Measurements from ENCODE around the gene PTOV1.

PTOV1 gene

DNA sequence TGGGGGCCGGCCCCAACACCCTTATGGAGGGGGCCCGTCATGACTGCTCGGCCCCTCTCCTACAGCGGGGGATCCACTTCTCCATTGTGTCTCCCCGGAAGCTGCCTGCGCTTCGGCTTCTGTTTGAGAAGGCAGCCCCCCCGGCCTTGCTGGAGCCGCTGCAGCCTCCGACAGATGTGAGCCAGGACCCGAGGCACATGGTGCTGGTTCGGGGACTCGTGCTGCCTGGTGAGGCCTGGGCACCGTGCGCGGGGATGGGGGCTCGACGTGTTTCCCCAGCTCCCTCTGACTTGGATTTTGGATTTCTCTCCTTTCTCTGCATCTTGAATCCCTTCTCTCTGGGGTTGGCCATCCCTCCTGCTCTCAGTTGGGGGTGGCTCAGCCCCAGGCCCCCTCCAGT, 21.2 kb upstream of the PTOV1 start:
- DNase-seq (ENCODE audit: low read depth): no peak
- TF ChIP-seq, protein P1, sequence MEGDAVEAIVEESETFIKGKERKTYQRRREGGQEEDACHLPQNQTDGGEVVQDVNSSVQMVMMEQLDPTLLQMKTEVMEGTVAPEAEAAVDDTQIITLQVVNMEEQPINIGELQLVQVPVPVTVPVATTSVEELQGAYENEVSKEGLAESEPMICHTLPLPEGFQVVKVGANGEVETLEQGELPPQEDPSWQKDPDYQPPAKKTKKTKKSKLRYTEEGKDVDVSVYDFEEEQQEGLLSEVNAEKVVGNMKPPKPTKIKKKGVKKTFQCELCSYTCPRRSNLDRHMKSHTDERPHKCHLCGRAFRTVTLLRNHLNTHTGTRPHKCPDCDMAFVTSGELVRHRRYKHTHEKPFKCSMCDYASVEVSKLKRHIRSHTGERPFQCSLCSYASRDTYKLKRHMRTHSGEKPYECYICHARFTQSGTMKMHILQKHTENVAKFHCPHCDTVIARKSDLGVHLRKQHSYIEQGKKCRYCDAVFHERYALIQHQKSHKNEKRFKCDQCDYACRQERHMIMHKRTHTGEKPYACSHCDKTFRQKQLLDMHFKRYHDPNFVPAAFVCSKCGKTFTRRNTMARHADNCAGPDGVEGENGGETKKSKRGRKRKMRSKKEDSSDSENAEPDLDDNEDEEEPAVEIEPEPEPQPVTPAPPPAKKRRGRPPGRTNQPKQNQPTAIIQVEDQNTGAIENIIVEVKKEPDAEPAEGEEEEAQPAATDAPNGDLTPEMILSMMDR (conservative IDR thresholded peaks at IDR 0.05; ENCODE audit: low read depth, low read length): no peak
- H3K4me3 ChIP-seq (ENCODE audit: low read depth, low read length): no peak overlapping the region

DNA sequence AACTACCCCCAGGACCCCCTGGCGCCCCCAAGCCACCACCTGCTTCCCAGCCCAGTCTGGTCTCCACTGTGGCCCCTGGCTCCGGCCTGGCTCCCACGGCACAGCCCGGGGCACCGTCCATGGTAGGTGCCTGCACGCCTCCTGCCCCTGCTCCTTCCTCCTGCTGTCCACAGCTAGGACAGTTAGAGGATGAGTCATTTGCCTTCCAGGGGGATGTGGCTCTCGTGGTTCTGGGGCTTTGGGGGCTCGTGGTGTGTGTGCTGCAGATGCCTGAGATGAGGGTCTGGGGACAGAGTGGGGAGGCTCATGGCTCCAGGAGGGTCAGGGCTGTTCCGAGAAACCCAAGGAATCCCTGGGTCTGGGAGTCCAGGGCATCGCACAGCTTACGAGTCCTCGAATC, 20.2 kb upstream of the PTOV1 start:
- DNase-seq (ENCODE audit: low read depth): no peak
- TF ChIP-seq, protein P1 (conservative IDR thresholded peaks at IDR 0.05; ENCODE audit: low read depth, low read length): no peak
- no peak overlapping the region for H3K4me3 ChIP-seq (ENCODE audit: low read depth, low read length)

- DNase-seq (ENCODE audit: low read depth): no peak
- no peak overlapping the region for H3K4me3 ChIP-seq (ENCODE audit: low read depth, low read length)
- TF ChIP-seq, protein P1 (conservative IDR thresholded peaks at IDR 0.05; ENCODE audit: low read depth, low read length): no peak
These were observed 19.4 kb upstream of the PTOV1 start for GRCh38 chr19:49831592-49831991.

- H3K4me3 ChIP-seq (ENCODE audit: low read depth, low read length): no peak overlapping the region
- DNase-seq (ENCODE audit: low read depth): peak; percentile 48
- TF ChIP-seq, protein P1 (conservative IDR thresholded peaks at IDR 0.05; ENCODE audit: low read depth, low read length): no peak
These were observed 18.4 kb upstream of the PTOV1 start for GRCh38 chr19:49832556-49832955.

- TF ChIP-seq, protein P1 (conservative IDR thresholded peaks at IDR 0.05; ENCODE audit: low read depth, low read length): no peak
- no peak overlapping the region for H3K4me3 ChIP-seq (ENCODE audit: low read depth, low read length)
- no peak for DNase-seq (ENCODE audit: low read depth)
These were observed 17.4 kb upstream of the PTOV1 start for GRCh38 chr19:49833599-49833998.

DNA sequence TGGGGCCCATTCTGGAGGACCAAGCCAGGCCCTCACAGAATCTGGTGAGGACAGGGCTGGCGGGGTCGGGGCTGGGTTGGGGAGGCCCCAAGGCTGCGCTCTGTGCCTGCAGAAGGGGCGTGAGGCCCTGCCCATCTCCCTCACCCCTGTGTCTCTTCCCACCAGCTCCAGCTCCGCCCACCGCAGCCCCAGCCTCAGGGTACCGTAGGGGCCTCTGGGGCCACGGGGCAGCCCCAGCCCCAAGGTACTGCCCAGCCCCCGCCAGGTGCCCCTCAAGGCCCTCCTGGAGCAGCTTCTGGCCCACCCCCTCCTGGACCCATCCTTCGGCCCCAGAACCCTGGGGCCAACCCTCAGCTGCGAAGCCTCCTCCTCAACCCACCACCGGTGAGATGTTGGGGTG, 15.4 kb upstream of the PTOV1 start:
- TF ChIP-seq, protein P1 (conservative IDR thresholded peaks at IDR 0.05; ENCODE audit: low read depth, low read length): no peak
- no peak for DNase-seq (ENCODE audit: low read depth)
- H3K4me3 ChIP-seq (ENCODE audit: low read depth, low read length): no peak overlapping the region

DNA sequence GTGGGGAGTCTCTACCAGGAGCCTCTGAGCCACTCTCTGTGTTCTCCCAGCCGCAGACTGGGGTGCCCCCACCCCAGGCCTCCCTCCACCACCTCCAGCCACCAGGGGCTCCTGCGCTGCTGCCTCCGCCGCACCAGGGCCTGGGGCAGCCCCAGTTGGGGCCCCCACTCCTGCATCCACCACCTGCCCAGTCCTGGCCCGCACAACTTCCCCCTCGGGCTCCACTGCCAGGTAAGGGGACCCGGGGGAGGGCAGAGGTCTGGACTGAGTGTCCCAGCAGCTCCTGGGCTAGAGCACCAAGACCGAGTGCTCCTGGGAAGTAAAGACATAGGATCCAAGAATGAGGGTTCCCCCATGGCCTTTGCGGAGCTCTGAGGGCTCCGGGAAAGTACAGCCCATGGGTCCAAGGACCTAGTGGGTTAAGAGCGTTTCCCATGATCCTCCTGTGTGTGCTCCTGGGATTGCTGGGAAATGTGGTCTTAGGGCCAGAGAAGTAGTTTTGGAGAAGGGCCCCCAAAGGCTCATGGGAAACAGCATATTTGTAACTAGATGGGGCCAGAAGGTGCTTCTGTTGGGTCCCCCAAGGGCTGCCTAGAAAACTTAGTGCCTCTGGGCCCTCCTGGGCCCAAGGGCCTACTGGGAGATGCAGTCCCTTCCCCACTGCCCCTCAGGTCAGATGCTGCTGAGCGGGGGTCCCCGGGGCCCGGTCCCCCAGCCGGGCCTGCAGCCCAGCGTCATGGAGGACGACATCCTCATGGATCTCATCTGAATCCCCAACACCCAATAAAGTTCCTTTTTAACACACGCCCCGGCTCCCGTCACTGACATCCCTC, 14.6 kb upstream of the PTOV1 start:
- TF ChIP-seq, protein P1 (conservative IDR thresholded peaks at IDR 0.05; ENCODE audit: low read depth, low read length): no peak
- DNase-seq (ENCODE audit: low read depth): no peak
- H3K4me3 ChIP-seq (ENCODE audit: low read depth, low read length): no peak overlapping the region
